Thyroid gland (tissue), 4 donors: Measurements from ENCODE around the gene HS3ST2. TPM values are rescaled to one million over a fixed set of nuclear protein-coding genes. Genes with fewer than 3 reads are reported as not detected.
"Not testable (repeated sequence)": the region's sequence is repeated elsewhere in the genome, so short reads cannot be mapped to it uniquely, and the experiment has no call there.

Experiments
- DNase-seq, 2 donors: peaks; one replicate each; pipeline ENCODE4 v3.0.0-alpha.2; 2019
- H3K27ac ChIP-seq, 3 donors: fragments of 200-600 bp; sonication (generic); 1 replicate in 2 of 3; 2 replicates in 1 of 3; pipeline ENCODE4 v1.5.1; 2016 to 2019; ENCODE audit warnings: mild to moderate bottlenecking in 1 of 3, moderate library complexity in 1 of 3
- H3K27me3 ChIP-seq: fragments of 200-600 bp; sonication (generic); one replicate; pipeline ENCODE4 v1.5.1; 2019
- H3K36me3 ChIP-seq, 2 donors: fragments of 200-600 bp; sonication (generic); one replicate each; pipeline ENCODE4 v1.5.1; 2016 to 2019
- H3K4me1 ChIP-seq, 2 donors: fragments of 200-600 bp; sonication (generic); one replicate each; pipeline ENCODE4 v1.5.1; 2017 to 2019
- H3K4me3 ChIP-seq, 3 donors: fragments of 200-600 bp; sonication (generic); replicated peaks in 1 of 3; 1 replicate in 2 of 3; 2 replicates in 1 of 3; pipeline ENCODE4 v1.5.1; 2016; ENCODE audit warnings: mild to moderate bottlenecking in 1 of 3
- H3K9me3 ChIP-seq: fragments of 200-600 bp; sonication (generic); one replicate; pipeline ENCODE4 v1.5.1; 2017
- CTCF ChIP-seq, 6 experiments: fragments of 200-600 bp in 3 of 6; fragments of 450-650 bp in 3 of 6; sonication (generic) in 3 of 6; IDR thresholded peaks; one replicate each; pipeline ENCODE4 v1.5.1; 2016 to 2019; ENCODE audit warnings: antibody characterized with exemption in 6 of 6, mild to moderate bottlenecking in 2 of 6, inconsistent platforms in 1 of 6, moderate library complexity in 1 of 6
- POLR2A ChIP-seq, 2 donors: fragments of 450-650 bp; IDR thresholded peaks; one replicate each; pipeline ENCODE4 v1.6.1; 2017; ENCODE audit warnings: antibody characterized with exemption in 2 of 2, mild to moderate bottlenecking in 2 of 2, moderate library complexity in 1 of 2
- WGBS, 2 donors: methylation state at CpG; one replicate each; pipeline ENCODE4 v1.1.5; 2017; 5-methylcytosine and 5-hydroxymethylcytosine counted together
- intact Hi-C: fragments of 100-400 bp; cut with DNase I; formaldehyde crosslinking; loops from one replicate; pipeline ENCODE4 v1.15.1; 2023
- total RNA-seq, 4 donors: library from RNA; depleted of rRNA; stranded (reverse); fragments of >200 nt; gene quantifications; one replicate each; pipeline ENCODE4 v1.2.3, GENCODE V29; 2016

The HS3ST2 gene
- total RNA-seq, 4 donors from 2014 or later = 0.88 to 7.0 (median 3.7) TPM

- intact Hi-C loops = no loop called here
- no peak for DNase-seq
- Histone ChIP-seq H3K4me1 (no peaks in the 10 kb centered on the region), H3K27ac (no peak overlapping the region), H3K4me3 (no peak overlapping the region), H3K36me3 (no peaks in the 10 kb centered on the region), H3K9me3 (no peaks in the 10 kb centered on the region), H3K27me3 (no peaks in the 10 kb centered on the region)
- TF ChIP-seq CTCF (IDR thresholded peaks at IDR 0.05) (no peak), POLR2A (IDR thresholded peaks at IDR 0.05) (no peak)
Observed at GRCh38 chr16:22898131-22898530, 84.2 kb downstream of the HS3ST2 start.

- Histone ChIP-seq H3K27ac (no peak overlapping the region), H3K36me3 (no peaks in the 10 kb centered on the region), H3K4me1 (no peaks in the 10 kb centered on the region), H3K4me3 (no peak overlapping the region), H3K27me3 (no peaks in the 10 kb centered on the region), H3K9me3 (no peaks in the 10 kb centered on the region)
- WGBS, 2 donors = 1 to 2% methylated on average over 10 of the region's 10 CpGs
- TF ChIP-seq POLR2A (IDR thresholded peaks at IDR 0.05) = no peak
- peak; percentile 56 to 81 (median 66) for TF ChIP-seq CTCF (IDR thresholded peaks at IDR 0.05)
- intact Hi-C loops = no loop called here
- DNase-seq = peak; percentile 65 to 77
Observed at GRCh38 chr16:22898874-22899348, 84.9 kb downstream of the HS3ST2 start.

GRCh38 chr16:22899567-22899966 is 85.6 kb downstream of the HS3ST2 start:
- H3K27me3 ChIP-seq, H3K9me3 ChIP-seq, H3K27ac ChIP-seq, H3K4me3 ChIP-seq, intact Hi-C loops, H3K4me1 ChIP-seq, DNase-seq, H3K36me3 ChIP-seq: not testable (repeated sequence)
- WGBS, 2 donors = 74 to 88% methylated on average over 4 of the region's 4 CpGs

GRCh38 chr16:22900863-22901262 is 86.9 kb downstream of the HS3ST2 start:
- Histone ChIP-seq H3K27ac (no peak overlapping the region), H3K4me3 (no peak overlapping the region), H3K27me3 (no peaks in the 10 kb centered on the region), H3K36me3 (no peaks in the 10 kb centered on the region), H3K9me3 (no peaks in the 10 kb centered on the region), H3K4me1 (no peaks in the 10 kb centered on the region)
- 74 to 77% methylated on average over 6 of the region's 6 CpGs for WGBS, 2 donors
- no peak for TF ChIP-seq CTCF (IDR thresholded peaks at IDR 0.05)
- intact Hi-C loops = no loop called here
- no peak for DNase-seq

GRCh38 chr16:22901563-22901962 is 87.6 kb downstream of the HS3ST2 start:
- WGBS, 2 donors = 71 to 73% methylated on average over 5 of the region's 5 CpGs
- no peak overlapping the region for H3K27ac ChIP-seq
- no peaks in the 10 kb centered on the region for H3K4me1 ChIP-seq
- intact Hi-C loops = no loop called here
- no peak for TF ChIP-seq POLR2A (IDR thresholded peaks at IDR 0.05)
- TF ChIP-seq CTCF (IDR thresholded peaks at IDR 0.05) = no peak
- no peaks in the 10 kb centered on the region for H3K9me3 ChIP-seq
- no peaks in the 10 kb centered on the region for H3K36me3 ChIP-seq
- H3K4me3 ChIP-seq = no peak overlapping the region
- no peaks in the 10 kb centered on the region for H3K27me3 ChIP-seq
- DNase-seq = no peak

- intact Hi-C loops = no loop called here
- H3K4me3 ChIP-seq = no peak overlapping the region
- no peaks in the 10 kb centered on the region for H3K9me3 ChIP-seq
- H3K27me3 ChIP-seq = no peaks in the 10 kb centered on the region
- no peak overlapping the region for H3K27ac ChIP-seq
- no peaks in the 10 kb centered on the region for H3K36me3 ChIP-seq
- no peaks in the 10 kb centered on the region for H3K4me1 ChIP-seq
- TF ChIP-seq CTCF (IDR thresholded peaks at IDR 0.05) (no peak), POLR2A (IDR thresholded peaks at IDR 0.05) (no peak)
- no peak for DNase-seq
- 14 to 36% methylated on average over 2 of the region's 2 CpGs for WGBS, 2 donors
Observed at GRCh38 chr16:22903716-22904115, 89.8 kb downstream of the HS3ST2 start.
